ENCODE data around the gene DNAJC5.

GRCh38 chr20:63931735-63932134 is 36.8 kb downstream of the DNAJC5 start:
- no peak for TF ChIP-seq CTCF (IDR thresholded peaks at IDR 0.05)
- no peak for TF ChIP-seq POLR2A (IDR thresholded peaks at IDR 0.05)
